Esophagus muscularis mucosa (tissue), 4 donors: Measurements from ENCODE around the gene CYP3A4. TPM values are rescaled to one million over a fixed set of nuclear protein-coding genes. Genes with fewer than 3 reads are reported as not detected.
"Not testable (repeated sequence)": the region's sequence is repeated elsewhere in the genome, so short reads cannot be mapped to it uniquely, and the experiment has no call there.

Experiments used
- DNase-seq: peaks from one replicate; pipeline ENCODE4 v3.0.0-alpha.2; 2017; ENCODE audit errors: extremely low spot score
- H3K27ac ChIP-seq, 4 donors: fragments of 200-600 bp; sonication (generic); replicated peaks in 1 of 4; 1 replicate in 3 of 4; 2 replicates in 1 of 4; pipeline ENCODE4 v1.5.1; 2016 to 2019; ENCODE audit warnings: mild to moderate bottlenecking in 1 of 4
- H3K27me3 ChIP-seq, 4 donors: fragments of 200-600 bp; sonication (generic); one replicate each; pipeline versions ENCODE4 v1.5.1 to v1.6.0; 2016 to 2019
- H3K36me3 ChIP-seq, 4 donors: fragments of 200-600 bp; sonication (generic); one replicate each; pipeline ENCODE4 v1.5.1; 2016 to 2019
- H3K4me1 ChIP-seq, 4 donors: fragments of 200-600 bp; sonication (generic); one replicate each; pipeline ENCODE4 v1.5.1; 2016 to 2019
- H3K4me3 ChIP-seq, 4 donors: fragments of 200-600 bp; sonication (generic); 1 replicate in 2 of 4; 2 replicates in 2 of 4; pipeline ENCODE4 v1.5.1; 2016 to 2019; ENCODE audit warnings: mild to moderate bottlenecking in 4 of 4, moderate library complexity in 1 of 4
- H3K9me3 ChIP-seq, 4 donors: fragments of 200-600 bp; sonication (generic); 1 replicate in 3 of 4; 2 replicates in 1 of 4; pipeline ENCODE4 v1.5.1; 2016 to 2019
- CTCF ChIP-seq, 3 experiments: fragments of 200-600 bp in 2 of 3; fragments of 450-650 bp in 1 of 3; sonication (generic) in 2 of 3; IDR thresholded peaks; one replicate each; pipeline ENCODE4 v1.5.1; 2017 to 2019; ENCODE audit warnings: antibody characterized with exemption in 3 of 3, mild to moderate bottlenecking in 2 of 3, moderate library complexity in 1 of 3
- EP300 ChIP-seq: sonication (generic); formaldehyde crosslinking; IDR thresholded peaks from one replicate; pipeline ENCODE4 v1.6.1; 2017; ENCODE audit warnings: antibody characterized with exemption
- POLR2A ChIP-seq: fragments of 450-650 bp; IDR thresholded peaks from one replicate; pipeline ENCODE4 v1.6.1; 2017; ENCODE audit warnings: antibody characterized with exemption, moderate library complexity, mild to moderate bottlenecking, low read depth
- POLR2AphosphoS5 ChIP-seq, 2 donors: sonication (generic); formaldehyde crosslinking; IDR thresholded peaks; one replicate each; pipeline ENCODE4 v1.6.1; 2017; ENCODE audit warnings: antibody characterized with exemption in 2 of 2
- WGBS: methylation state at CpG from one replicate; pipeline ENCODE4 v1.1.5; 2018; 5-methylcytosine and 5-hydroxymethylcytosine counted together
- intact Hi-C: fragments of 100-400 bp; cut with DNase I; formaldehyde crosslinking; loops from one replicate; pipeline ENCODE4 v1.15.1; 2023
- total RNA-seq, 4 donors: library from RNA; depleted of rRNA; stranded (reverse); fragments of >200 nt; gene quantifications; one replicate each; pipeline versions ENCODE4 v1.1.0 to v1.2.1, GENCODE V29; 2016

The CYP3A4 gene
- total RNA-seq, 4 donors from 2014 or later, result not detected

GRCh38 chr7:99737726-99738125, 46.3 kb downstream of the CYP3A4 start:
- TF ChIP-seq POLR2A, result no peak
- no peak for TF ChIP-seq CTCF (IDR thresholded peaks at IDR 0.05)
- TF ChIP-seq EP300, result no peak
- H3K27ac ChIP-seq, result no peak overlapping the region
- H3K27me3 ChIP-seq, result no peaks in the 10 kb centered on the region
- no peak overlapping the region for H3K4me3 ChIP-seq
- no peaks in the 10 kb centered on the region for H3K4me1 ChIP-seq
- H3K36me3 ChIP-seq, result peaks cover 0 to 13% (median 6%) of the 10 kb centered on the region in 4 donors
- intact Hi-C loops, result loop anchor here (10.0 kb wide), 1 partner anchor 633 kb away; no protein-coding TSS in a partner anchor
- DNase-seq, result no peak
- H3K9me3 ChIP-seq, result no peaks in the 10 kb centered on the region
- WGBS, result 76% methylated on average over 1 of the region's 1 CpG

GRCh38 chr7:99736667-99737066, 47.3 kb downstream of the CYP3A4 start:
- not testable (repeated sequence) for H3K27ac ChIP-seq

GRCh38 chr7:99734987-99735386, 49.0 kb downstream of the CYP3A4 start, which contains the start of gene CYP3A7:
CYP3A7 (minus strand) TSS chr7:99735196; CDS start chr7:99735093, 103 bp downstream.
- Histone ChIP-seq H3K4me1 (no peaks in the 10 kb centered on the region), H3K27ac (no peak within 1 kb of the TSS), H3K4me3 (no peak within 1 kb of the TSS), H3K36me3 (peaks cover 0 to 13% (median 6%) of the 10 kb centered on the region in 4 donors), H3K27me3 (no peaks in the 10 kb centered on the region), H3K9me3 (no peaks in the 10 kb centered on the region)
- TF ChIP-seq POLR2AphosphoS5 (IDR thresholded peaks at IDR 0.05) (no peak), POLR2A (no peak), CTCF (IDR thresholded peaks at IDR 0.05) (no peak), EP300 (no peak)
- WGBS, result 66% methylated on average over 5 of the region's 5 CpGs
- intact Hi-C loops, result loop anchor here (10.0 kb wide), 1 partner anchor 630 kb away; no protein-coding TSS in a partner anchor
- no peak for DNase-seq

More at GRCh38 chr7:99736667-99737066, 47.3 kb downstream of the CYP3A4 start:
- not testable (repeated sequence) for H3K4me1 ChIP-seq, H3K4me3 ChIP-seq, H3K9me3 ChIP-seq, H3K27me3 ChIP-seq
- intact Hi-C loops, result loop anchor here (10.0 kb wide), 1 partner anchor 632 kb away; no protein-coding TSS in a partner anchor
- peaks cover 0 to 13% (median 6%) of the 10 kb centered on the region in 4 donors for H3K36me3 ChIP-seq
- peak; percentile 39 for DNase-seq
- 90% methylated on average over 4 of the region's 4 CpGs for WGBS

GRCh38 chr7:99733448-99733847, 50.5 kb downstream of the CYP3A4 start:
- intact Hi-C loops, result loop anchor here (10.0 kb wide), 1 partner anchor 629 kb away; no protein-coding TSS in a partner anchor
- H3K9me3 ChIP-seq, result no peaks in the 10 kb centered on the region
- no peak overlapping the region for H3K4me3 ChIP-seq
- no peaks in the 10 kb centered on the region for H3K27me3 ChIP-seq
- no peak overlapping the region for H3K27ac ChIP-seq
- no CpG with 5 or more reads among the region's 2 CpGs for WGBS
- peak; percentile 64 for DNase-seq
- TF ChIP-seq CTCF (IDR thresholded peaks at IDR 0.05) (no peak), POLR2A (no peak), POLR2AphosphoS5 (IDR thresholded peaks at IDR 0.05) (no peak), EP300 (no peak)
- no peaks in the 10 kb centered on the region for H3K4me1 ChIP-seq
- H3K36me3 ChIP-seq, result peaks cover 0 to 13% (median 3%) of the 10 kb centered on the region in 4 donors

- Histone ChIP-seq H3K4me1 (no peaks in the 10 kb centered on the region), H3K9me3 (no peaks in the 10 kb centered on the region), H3K27me3 (no peaks in the 10 kb centered on the region), H3K36me3 (peaks cover 0 to 13% (median 3%) of the 10 kb centered on the region in 4 donors), H3K4me3 (no peak overlapping the region), H3K27ac (no peak overlapping the region)
- no peak for DNase-seq
- 87% methylated on average over 3 of the region's 3 CpGs for WGBS
- TF ChIP-seq POLR2A, result no peak
- TF ChIP-seq POLR2AphosphoS5 (IDR thresholded peaks at IDR 0.05), result no peak
- TF ChIP-seq CTCF (IDR thresholded peaks at IDR 0.05), result no peak
- intact Hi-C loops, result loop anchor here (10.0 kb wide), 1 partner anchor 628 kb away; no protein-coding TSS in a partner anchor
These were observed 51.0 kb downstream of the CYP3A4 start for GRCh38 chr7:99733003-99733402.
